HG02885 (cell line): Measurements from ENCODE around the gene MAPK11.
A peak's percentile ranks its signal among the peaks of the same experiment; 100 is the strongest.

Source experiments
- ATAC-seq: cut with Tn5 transposase; IDR thresholded peaks from one replicate; pipeline ENCODE4 v1.9.1; 2021; ENCODE audit warnings: mild to moderate bottlenecking; ENCODE audit not compliant: unreplicated experiment, poor library complexity

The MAPK11 gene

DNA sequence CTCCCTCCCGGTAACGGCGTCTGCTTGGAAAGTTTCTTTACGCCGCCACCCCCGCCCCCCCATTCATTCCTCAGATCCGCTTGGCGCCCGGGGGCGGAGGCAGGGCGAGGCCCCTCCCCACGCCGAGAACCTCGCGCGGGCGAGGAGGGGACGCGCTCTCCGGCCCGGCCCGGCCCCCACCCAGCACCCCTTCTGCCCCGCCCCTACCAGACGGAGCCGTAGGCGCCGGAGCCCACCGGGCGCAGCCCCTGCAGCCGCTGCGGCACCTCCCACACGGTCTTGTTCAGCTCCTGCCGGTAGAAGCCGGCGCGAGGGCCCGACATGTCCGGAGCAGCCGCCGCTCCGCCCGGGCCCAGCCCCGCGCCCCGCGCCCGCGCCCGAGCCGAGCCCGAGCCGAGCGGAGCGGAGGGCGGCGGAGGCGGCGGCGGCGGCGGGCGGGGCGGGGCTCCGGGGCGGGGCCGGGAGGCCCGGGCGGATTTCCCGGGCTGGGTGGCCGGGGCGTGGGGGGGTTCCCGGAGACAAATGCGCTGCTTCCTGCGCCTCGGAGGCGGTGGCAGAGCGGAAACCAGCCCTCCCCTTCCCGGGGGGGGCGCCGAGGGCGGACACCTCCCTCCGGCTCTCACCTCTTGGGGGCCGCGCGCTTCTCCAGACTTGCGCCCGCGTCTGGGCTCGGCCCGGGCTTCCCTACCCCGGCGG lies at the start of gene MAPK11:
TSS of gene MAPK11 (minus strand) at position 411 of the 696 bp plus-strand sequence. CDS start at position 323, 88 bp downstream.
- peak; percentile 45 for ATAC-seq

DNA sequence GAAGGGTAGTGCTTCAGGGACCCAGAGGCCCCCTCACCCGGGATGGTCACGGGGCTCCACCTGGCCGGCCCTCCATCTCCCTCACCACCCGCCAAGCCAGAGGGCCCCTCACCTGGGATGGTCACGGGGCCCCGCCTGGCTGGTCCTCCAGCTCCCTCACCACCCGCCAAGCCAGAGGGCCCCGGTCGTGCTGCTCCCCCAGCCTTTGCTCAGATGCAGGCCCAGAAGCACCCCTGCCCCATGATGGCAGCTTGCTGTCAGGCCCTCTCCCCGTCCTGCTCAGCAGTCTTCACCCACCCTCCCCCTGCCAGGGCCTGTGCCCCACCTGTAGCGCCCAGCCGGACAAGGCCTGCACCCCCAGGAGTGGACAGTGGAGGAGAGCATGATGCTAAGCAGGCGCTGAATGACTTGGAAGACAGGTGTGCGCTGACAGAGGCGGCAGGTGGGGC lies 49.3 kb upstream of the MAPK11 start:
- ATAC-seq, result no peak

DNA sequence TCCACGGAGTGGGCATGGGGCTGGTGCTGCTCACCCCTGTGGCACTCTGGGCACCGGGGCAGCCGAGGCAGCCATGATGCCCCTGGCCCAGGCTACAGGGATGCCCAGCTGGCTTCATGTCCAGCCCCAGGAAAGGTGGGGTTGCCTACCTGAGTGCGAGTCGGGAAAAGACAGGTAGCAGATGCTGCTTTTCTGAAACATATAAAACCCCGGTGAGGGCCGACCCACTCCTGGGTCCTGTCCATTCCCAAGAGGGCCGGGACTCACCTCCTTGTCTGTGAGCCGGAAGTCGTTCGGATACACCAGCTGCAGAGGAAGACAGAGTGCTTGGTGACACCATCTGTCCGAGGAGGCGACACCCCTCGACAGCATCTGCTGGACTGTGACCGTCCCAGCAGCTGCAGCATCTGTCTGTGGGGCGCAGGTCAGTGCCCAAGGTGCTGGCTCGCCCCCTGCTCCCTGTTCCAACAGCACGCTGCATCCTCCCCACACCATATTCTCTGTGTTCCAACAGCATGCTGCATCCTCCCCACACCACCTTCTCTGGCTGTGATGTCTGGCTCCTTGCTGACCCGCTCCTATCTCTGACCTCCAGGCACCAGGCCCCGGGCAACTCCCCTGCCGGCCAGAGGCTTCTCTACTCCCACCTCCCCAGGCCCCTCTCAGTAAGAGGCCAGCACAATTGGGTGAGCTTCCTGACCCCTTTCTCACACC lies 48.7 kb upstream of the MAPK11 start:
- no peak for ATAC-seq

DNA sequence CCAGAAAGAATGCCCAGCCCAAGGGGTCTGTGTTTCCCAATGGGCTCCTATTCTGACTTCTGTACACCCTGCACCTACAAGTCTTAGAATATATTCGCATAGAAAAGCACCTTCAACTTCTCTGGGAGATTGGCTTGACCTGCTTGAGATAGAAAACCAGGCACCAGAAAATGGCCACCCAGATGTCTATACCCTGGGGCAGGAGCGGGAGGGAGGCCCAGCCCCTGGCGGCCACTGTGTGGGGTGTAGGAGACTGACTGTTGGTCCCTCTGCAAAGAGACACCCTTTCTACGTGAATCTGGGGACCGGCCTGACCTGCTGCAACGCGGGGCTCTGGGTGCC lies 48.1 kb upstream of the MAPK11 start:
- no peak for ATAC-seq

DNA sequence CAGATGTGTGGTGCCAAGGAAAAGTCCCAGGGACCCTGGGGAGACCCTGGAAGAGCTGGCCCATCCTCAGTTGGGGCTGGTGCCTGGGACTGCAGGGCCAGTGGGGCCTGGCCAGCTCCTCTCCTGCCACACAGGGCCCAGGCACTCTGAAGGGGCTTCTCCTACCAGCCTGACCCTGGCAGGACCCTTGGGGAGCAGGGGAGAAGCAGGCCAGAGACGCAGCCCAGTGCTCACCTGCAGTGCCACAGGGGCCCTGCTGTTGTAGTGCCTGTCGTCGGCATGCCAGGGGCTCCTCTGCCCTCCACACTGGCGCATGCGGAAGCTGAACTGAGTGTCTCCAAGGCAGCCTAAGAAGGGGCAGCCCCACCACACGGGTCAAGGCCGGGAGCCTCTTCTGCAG lies 47.5 kb upstream of the MAPK11 start:
- no peak for ATAC-seq

DNA sequence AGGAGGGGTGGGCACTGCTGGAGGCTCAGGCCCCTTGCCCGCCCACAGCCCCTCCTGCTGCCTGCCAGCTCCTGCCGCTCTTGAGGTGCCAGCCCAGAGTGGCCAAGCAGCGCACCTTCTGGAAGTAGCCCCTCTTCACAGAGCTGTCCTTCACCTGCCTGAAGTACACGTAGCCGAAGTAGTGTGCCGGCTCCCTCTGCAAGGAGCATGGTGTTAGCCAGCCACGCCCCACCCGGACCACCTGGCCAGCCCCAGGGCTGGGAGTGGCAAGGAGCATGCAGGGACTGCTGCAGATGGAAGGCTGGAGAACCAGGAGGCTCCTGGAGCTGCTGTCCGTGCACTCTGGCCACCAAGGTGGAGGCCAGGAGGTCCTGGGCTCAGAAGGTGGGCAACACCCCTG lies 47.0 kb upstream of the MAPK11 start:
- ATAC-seq, result no peak

DNA sequence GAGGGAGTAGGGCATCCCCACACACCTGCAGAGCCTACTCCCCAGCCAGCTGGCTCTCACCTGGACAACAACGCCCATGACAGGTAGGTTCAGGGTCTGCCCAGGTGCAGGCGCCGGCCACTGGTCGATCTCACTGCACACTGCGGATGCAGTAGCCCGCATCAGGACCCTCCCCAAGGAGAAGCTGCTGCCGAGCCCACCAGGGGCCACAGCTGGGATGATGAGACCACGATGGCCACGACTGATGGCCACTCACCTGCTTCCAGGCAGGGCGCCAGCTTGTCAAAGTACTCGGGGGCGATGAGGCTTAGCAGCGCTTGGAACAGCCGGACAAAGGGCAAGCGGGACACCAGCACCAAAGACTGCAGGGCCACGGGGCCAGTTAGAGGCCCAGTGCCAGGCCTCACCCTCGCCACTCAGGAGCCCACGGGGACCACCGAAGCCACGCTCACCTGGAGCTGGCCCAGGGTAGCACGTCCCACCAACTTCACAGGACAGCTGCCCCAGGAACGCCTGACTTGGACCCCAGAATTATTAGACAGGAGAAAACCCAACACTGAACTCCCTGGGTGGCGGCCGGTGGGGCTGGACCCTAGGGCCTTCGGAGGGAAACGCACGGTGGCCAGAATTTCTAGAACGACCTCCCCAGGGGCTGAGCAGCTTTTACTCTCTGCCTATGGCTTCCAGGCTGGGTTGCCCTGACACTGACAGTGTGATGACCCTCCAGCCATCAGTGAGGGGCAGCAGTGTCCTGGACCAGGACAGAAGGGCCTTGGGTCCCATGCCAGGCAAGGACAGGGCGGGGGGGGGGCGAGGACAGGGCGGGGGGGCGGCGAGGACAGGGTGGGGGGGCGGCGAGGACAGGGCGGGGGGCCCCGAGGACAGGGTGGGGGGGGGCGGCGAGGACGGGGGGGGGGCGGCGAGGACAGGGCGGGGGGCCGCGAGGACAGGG lies 46.2 kb upstream of the MAPK11 start:
- no peak for ATAC-seq

DNA sequence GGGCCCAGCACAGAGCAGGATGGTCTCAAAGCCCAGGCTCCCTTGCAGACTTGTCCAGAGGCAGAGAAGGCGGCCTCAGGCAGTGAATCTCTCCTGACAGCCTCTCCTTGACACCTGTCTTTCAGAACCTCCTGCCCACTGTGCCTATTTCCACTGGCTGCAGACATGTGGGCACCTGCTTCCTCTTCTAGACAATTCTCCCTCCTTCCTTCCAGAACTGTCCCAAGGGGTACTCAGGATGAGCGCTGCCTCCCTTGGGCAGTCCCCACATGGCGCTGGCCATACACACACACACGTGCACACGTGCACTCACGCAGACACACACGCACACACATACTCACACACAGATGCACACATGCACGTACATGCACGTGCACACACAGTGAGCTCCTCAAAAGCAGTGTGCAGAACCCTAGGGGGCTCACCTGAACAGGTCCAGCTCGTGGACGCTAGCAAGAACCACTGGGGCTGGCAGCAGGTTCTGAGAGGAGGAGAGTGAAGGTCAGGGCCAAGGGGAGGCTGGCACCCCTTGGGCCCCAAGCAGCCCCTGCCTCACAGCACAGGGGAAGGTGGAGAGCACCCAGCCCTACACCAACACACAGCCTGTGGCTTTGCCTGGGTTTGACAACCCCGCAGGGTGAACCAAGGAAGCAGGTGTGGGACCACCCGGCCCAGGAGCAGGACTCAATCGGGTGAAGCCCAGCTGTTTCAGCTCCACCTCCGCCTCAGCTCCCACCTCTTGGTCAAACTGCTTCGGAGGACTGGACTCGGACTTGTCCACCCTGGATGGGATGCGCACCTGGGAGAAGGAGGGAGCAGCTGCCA lies 45.3 kb upstream of the MAPK11 start:
- no peak for ATAC-seq

DNA sequence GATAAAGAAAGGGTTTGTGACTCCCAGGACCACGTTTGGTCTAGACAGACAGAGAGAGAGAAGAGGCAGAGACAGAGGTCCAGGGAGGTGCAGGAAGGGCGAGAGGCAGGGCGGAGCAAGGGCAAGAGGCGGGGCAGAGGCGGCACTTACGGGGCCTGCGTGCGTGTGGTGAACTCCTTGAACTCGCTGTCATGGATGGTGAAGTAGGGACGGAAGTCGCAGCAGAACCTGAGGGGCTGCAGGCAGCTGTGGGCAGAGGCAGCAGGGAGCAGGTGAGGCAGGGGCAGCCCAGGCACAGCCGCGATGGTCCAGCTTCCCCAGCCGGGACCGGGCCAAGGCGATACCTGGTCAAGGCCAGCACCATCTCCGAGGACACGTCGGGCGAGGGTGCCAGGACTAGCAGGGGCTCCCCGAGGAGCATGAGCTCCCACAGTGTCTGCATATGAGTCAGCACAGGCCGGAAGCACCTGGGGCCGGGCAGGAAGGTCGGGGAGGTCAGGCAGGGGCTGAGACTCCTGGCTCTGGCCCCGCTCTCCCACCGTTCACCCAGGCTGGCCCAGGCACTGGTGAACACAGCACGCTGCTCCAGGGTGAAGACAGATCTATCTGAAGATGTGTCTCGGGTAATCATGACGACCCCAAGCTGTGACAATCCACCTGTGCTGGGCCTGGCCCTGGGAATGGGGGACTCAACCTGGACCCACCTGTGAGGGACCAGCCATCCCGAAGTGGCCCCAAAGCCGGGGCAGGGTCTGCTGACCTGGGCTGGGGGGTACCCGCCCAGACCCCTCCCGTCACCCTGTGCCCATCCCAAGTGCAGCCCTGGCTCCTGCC lies 44.5 kb upstream of the MAPK11 start:
- ATAC-seq, result peak; percentile 84

DNA sequence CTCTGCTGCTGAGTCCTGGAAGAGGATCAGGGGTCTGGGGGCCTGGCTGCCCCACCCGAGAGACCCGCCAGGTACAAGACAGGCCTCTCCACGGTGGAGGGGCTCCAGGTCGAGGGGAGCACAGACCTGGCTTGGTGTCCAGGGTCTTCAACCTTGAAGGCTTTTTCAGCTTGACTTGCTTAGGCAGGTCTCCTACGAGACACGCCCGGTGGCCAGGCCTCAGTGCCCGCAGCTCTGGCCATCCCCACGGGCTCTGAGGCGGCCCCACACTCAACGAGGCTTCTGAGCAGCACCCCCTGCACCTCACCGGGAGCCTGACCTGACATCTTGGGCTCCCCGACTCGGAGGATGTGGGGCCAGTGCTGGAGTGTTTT lies 43.9 kb upstream of the MAPK11 start:
- ATAC-seq, result no peak

DNA sequence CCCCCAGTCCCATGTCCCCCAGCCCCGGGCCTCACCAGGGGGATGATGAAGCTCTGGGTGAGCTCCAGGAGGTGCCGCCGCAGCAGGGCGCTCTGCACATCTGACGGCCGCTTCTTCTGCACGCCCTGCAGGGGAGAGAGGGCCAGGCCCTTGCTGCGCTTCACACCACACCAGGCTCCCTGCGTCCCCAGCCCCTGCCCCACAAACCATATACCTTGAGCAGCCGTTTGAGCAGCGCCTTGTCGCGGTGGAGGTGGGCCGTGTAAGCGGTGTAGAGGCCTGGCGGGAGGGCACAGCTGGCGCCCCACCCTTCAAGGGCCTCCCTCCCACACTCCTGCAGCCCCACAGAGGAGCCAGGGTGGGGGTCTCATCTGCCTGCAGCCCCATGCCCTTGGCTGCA lies 43.4 kb upstream of the MAPK11 start:
- ATAC-seq, result no peak

DNA sequence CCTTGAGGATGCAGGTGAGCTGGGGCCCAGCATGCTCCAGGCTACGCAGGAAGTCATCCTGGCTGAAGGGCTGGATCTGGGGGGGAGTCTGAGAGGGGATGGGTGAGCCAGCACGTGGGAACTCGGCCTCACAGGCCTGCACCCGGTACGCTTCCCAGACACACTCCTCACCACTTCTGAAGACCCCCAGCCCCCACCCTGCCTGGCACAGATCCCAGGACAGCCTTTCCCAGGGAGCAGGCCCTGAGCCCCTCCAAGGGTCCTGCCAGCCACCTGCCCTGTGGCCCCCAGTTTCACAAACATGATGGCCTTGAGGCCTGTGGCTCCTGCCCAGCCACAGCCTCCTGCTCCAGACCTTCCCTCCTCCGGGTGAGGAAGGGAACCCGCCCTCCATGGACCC lies 42.8 kb upstream of the MAPK11 start:
- ATAC-seq, result no peak

DNA sequence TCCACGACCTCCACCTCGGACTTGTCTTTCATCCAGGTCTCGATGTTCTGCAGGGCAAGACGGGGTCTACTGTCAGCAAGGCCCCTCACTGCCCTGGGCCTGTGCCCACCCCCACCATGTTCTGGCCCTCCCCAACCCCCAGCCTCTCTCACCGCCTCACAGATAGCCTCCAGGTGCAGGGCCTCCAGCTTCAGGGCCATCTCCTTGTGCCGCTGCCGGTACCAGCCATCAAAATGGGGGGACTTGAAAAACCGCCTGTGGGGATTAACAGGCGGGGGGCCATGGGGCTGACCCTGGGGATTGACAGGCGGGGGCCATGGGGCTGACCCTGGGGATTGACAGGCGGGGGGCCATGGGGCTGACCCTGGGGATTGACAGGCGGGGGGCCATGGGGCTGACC lies 42.2 kb upstream of the MAPK11 start:
- no peak for ATAC-seq

DNA sequence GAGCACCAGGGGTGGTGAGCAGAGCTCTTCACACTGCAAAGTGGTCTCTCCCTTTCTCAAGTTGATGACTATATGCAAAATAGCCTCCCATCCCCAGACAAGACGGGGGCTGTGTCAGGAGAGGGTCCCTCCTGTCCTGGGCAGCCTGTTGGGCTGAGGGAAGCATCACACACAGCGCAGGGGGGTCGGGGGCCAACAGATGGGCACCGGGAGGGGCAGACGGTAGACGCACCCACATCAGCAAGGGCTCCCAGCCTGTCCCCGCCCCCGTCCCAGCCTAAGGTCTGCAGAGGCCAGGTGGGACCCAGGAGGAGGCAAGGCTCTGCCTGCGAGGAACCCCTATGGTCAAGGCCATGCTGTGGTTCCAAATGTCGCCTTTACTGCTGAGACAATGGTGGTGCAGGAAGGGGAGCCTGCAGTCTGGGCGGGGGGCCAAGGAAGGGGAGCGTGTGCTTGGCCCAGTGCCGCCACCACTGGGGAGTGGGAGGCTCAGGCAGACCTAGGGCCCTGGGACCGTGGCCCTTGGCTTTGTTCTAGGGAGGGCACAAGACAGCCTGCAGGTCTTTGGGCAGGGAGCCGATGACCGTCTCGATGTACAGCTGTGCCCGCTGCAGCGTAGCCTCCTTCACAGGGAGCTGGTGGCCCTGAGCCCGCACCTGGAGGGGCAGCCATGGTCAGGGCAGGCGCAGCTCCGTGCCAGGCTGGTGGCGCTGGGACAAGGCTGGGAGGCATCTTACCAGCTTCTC lies 41.6 kb upstream of the MAPK11 start:
- ATAC-seq, result no peak

DNA sequence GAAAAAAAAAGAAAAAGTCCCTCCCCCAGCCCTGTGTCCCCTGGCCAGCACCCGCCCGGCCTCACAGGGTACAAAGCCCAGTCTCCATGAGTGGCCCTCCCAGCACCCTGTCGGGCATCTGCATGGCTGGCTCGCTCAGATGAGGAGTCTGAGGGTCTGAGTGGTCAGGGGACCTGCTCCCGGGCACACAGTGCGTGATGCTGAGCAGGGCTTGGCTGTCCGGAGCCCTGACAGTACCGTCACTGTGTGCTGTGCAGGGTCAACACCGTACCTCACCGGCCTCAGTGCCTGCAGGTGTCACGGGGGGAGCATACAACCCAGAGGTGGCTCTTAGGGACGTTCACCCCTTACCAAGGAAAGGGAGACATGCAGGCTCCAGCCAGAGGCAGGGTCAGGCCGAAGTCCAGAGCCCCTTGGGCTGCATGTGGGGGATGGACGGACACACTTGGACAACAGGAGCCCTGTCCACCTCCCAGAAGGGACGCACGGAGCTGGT lies 40.8 kb upstream of the MAPK11 start:
- no peak for ATAC-seq

DNA sequence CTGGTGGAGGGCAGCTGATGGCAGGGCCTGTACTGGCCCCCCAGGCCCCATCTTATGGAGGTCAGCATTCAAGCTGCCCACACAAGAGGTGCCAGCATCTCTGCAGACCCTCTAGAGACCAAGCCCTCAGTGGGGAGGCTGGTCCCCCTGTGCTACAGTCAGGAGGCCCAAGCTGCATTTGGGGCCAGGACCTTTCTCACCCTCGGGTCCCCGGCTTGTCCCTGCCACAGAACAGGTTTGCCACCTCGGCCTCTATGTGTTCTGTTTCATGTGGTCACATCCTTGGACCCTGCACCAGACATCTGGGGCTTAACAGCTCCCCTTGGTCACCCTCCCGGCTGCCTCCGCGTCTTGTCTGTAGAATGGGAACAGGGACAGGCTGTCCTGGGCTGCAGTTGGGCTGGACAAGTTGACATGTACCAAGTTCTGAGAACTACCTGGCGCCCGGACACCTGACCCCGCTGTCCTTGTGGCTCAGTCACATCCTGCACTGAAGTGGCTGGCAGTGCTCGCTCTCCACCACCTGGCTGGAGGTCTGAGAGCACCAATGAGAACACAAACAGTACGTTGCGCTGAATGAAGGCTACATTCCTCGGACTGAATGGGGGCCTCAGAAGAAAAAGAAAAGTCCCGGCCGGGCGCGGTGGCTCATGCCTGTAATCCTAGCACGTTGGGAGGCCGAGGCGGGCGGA lies 40.0 kb upstream of the MAPK11 start:
- no peak for ATAC-seq

DNA sequence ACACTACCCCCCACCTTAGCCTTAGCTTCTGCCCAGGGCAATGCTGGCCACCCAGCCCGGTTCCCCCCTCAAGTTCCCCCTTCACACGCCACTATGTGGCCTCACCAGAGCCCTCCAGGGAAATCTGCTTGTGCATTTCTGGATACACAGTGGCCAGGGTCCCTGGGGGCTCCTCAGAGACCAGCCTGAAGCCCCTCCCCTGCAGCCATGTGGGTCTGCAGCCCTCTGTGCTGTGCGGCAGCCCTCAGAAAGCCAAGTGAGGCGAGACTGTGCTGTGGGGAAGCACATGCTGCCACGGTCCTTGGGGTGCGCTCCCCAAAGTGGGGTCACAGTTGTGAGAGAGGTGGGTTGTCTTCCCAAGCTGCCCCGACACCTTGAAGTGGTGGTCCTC lies 39.4 kb upstream of the MAPK11 start:
- ATAC-seq, result no peak
